HEK293 (cell line): ENCODE data around the gene PIK3R3.

Experiments used
- BCL11A ChIP-seq: fragments of 450-650 bp; formaldehyde crosslinking; IDR thresholded peaks from 2 replicates; pipeline ENCODE4 v1.5.1; 2016; ENCODE audit warnings: low read depth, missing biosample characterization, missing genetic modification characterization
- GLI4 ChIP-seq: fragments of 450-650 bp; formaldehyde crosslinking; IDR thresholded peaks from 2 replicates; pipeline ENCODE4 v1.5.1; 2016; ENCODE audit warnings: missing biosample characterization, missing genetic modification characterization
- KLF8 ChIP-seq: fragments of 450-650 bp; formaldehyde crosslinking; IDR thresholded peaks from 2 replicates; pipeline ENCODE4 v1.5.1; 2016; ENCODE audit warnings: missing biosample characterization, missing genetic modification characterization
- MYNN ChIP-seq: fragments of 450-650 bp; formaldehyde crosslinking; IDR thresholded peaks from 2 replicates; pipeline ENCODE4 v1.5.1; 2016; ENCODE audit warnings: missing biosample characterization, missing genetic modification characterization, borderline replicate concordance
- OVOL3 ChIP-seq: fragments of 450-650 bp; formaldehyde crosslinking; IDR thresholded peaks from 2 replicates; pipeline ENCODE4 v1.5.1; 2016; ENCODE audit warnings: missing biosample characterization, missing genetic modification characterization
- REPIN1 ChIP-seq: fragments of 450-650 bp; formaldehyde crosslinking; IDR thresholded peaks from 2 replicates; pipeline ENCODE4 v1.5.1; 2017; ENCODE audit warnings: missing biosample characterization, missing genetic modification characterization, low read depth
- SCRT2 ChIP-seq: fragments of 450-650 bp; formaldehyde crosslinking; IDR thresholded peaks from 2 replicates; pipeline ENCODE4 v1.5.1; 2016; ENCODE audit warnings: missing biosample characterization, missing genetic modification characterization
- TCF7L2 ChIP-seq: IDR thresholded peaks from 2 replicates; pipeline ENCODE4 v1.6.1; 2011; ENCODE audit warnings: low read depth, mild to moderate bottlenecking, inconsistent platforms, low read length, moderate library complexity, borderline replicate concordance
- TRIM28 ChIP-seq: IDR thresholded peaks from 2 replicates; pipeline ENCODE4 v1.6.1; 2011; ENCODE audit warnings: low read length, control low read depth, borderline replicate concordance
- WT1 ChIP-seq: fragments of 450-650 bp; formaldehyde crosslinking; IDR thresholded peaks from 2 replicates; pipeline ENCODE4 v1.5.1; 2016; ENCODE audit warnings: missing biosample characterization, missing genetic modification characterization
- ZBTB10 ChIP-seq: fragments of 450-650 bp; formaldehyde crosslinking; IDR thresholded peaks from 2 replicates; pipeline ENCODE4 v1.5.1; 2016; ENCODE audit warnings: missing biosample characterization, missing genetic modification characterization
- ZBTB7A ChIP-seq: fragments of 450-650 bp; formaldehyde crosslinking; IDR thresholded peaks from 2 replicates; pipeline ENCODE4 v1.5.1; 2016; ENCODE audit warnings: low read depth, missing biosample characterization, missing genetic modification characterization
- ZFP37 ChIP-seq: fragments of 450-650 bp; formaldehyde crosslinking; IDR thresholded peaks from 2 replicates; pipeline ENCODE4 v1.5.1; 2016; ENCODE audit warnings: missing biosample characterization, missing genetic modification characterization
- ZNF112 ChIP-seq: fragments of 450-650 bp; formaldehyde crosslinking; IDR thresholded peaks from 2 replicates; pipeline ENCODE4 v1.5.0; 2017; ENCODE audit warnings: missing biosample characterization, missing genetic modification characterization
- ZNF146 ChIP-seq: fragments of 450-650 bp; formaldehyde crosslinking; IDR thresholded peaks from 2 replicates; pipeline ENCODE4 v1.5.1; 2016; ENCODE audit warnings: missing biosample characterization, missing genetic modification characterization
- ZNF202 ChIP-seq: fragments of 450-650 bp; formaldehyde crosslinking; IDR thresholded peaks from 2 replicates; pipeline ENCODE4 v1.5.1; 2016; ENCODE audit warnings: missing biosample characterization, missing genetic modification characterization, borderline replicate concordance
- ZNF341 ChIP-seq: fragments of 450-650 bp; formaldehyde crosslinking; IDR thresholded peaks from 2 replicates; pipeline ENCODE4; 2016; ENCODE audit warnings: low read depth, missing biosample characterization, missing genetic modification characterization
- ZNF37A ChIP-seq: fragments of 450-650 bp; IDR thresholded peaks from 2 replicates; pipeline ENCODE4 v1.5.1; 2018; ENCODE audit warnings: missing biosample characterization, missing genetic modification characterization
- ZNF394 ChIP-seq: fragments of 450-650 bp; formaldehyde crosslinking; IDR thresholded peaks from 2 replicates; pipeline ENCODE4 v1.5.1; 2016; ENCODE audit warnings: missing biosample characterization, missing genetic modification characterization, mild to moderate bottlenecking, moderate library complexity, borderline replicate concordance
- ZNF510 ChIP-seq: fragments of 450-650 bp; formaldehyde crosslinking; IDR thresholded peaks from 2 replicates; pipeline ENCODE4 v1.5.1; 2018; ENCODE audit warnings: mild to moderate bottlenecking, missing genetic modification characterization, missing biosample characterization; ENCODE audit not compliant: insufficient replicate concordance
- ZNF596 ChIP-seq: fragments of 450-650 bp; IDR thresholded peaks from 2 replicates; pipeline ENCODE4 v1.5.0; 2018; ENCODE audit warnings: missing biosample characterization, mild to moderate bottlenecking, missing genetic modification characterization, moderate library complexity
- ZNF624 ChIP-seq: fragments of 450-650 bp; formaldehyde crosslinking; IDR thresholded peaks from 2 replicates; pipeline ENCODE4 v1.5.1; 2017; ENCODE audit warnings: missing biosample characterization, missing genetic modification characterization
- ZNF626 ChIP-seq: fragments of 450-650 bp; sonication (Bioruptor Pico); formaldehyde crosslinking; IDR thresholded peaks from 2 replicates; pipeline ENCODE4 v1.5.1; 2018; ENCODE audit warnings: missing biosample characterization, missing genetic modification characterization, inconsistent platforms
- ZSCAN16 ChIP-seq: fragments of 450-650 bp; formaldehyde crosslinking; IDR thresholded peaks from 2 replicates; pipeline ENCODE4 v1.5.1; 2016; ENCODE audit warnings: missing biosample characterization, missing genetic modification characterization
- ZSCAN23 ChIP-seq: fragments of 450-650 bp; formaldehyde crosslinking; IDR thresholded peaks from 2 replicates; pipeline ENCODE4 v1.5.1; 2016; ENCODE audit warnings: missing biosample characterization, missing genetic modification characterization
- ZSCAN5A ChIP-seq: fragments of 450-650 bp; formaldehyde crosslinking; IDR thresholded peaks from 2 replicates; pipeline ENCODE4 v1.5.1; 2016; ENCODE audit warnings: missing biosample characterization, missing genetic modification characterization
- TF ChIP-seq, protein P1 (sequence below): sonication (generic); formaldehyde crosslinking; IDR thresholded peaks from 2 replicates; pipeline ENCODE4 v1.8.1; 2022; ENCODE audit warnings: mild to moderate bottlenecking, moderate library complexity, missing genetic modification reagents
- TF ChIP-seq, protein P2 (sequence below): fragments of 450-650 bp; formaldehyde crosslinking; IDR thresholded peaks from 2 replicates; pipeline ENCODE4 v1.5.1; 2016; ENCODE audit warnings: missing biosample characterization, missing genetic modification characterization, borderline replicate concordance
- TF ChIP-seq, protein P3 (sequence below): fragments of 450-650 bp; formaldehyde crosslinking; IDR thresholded peaks from 2 replicates; pipeline ENCODE4 v1.5.1; 2016; ENCODE audit warnings: missing biosample characterization, missing genetic modification characterization

PIK3R3 gene

GRCh38 chr1:46132529-46133180 is at the start of gene PIK3R3 (continued):
- TF ChIP-seq ZSCAN5A (tag by site-specific recombination) (peak; percentile 94; the same call in 1 of the 2 replicates), WT1 (tag by site-specific recombination) (peak; percentile 85), ZNF596 (tag by site-specific recombination) (0 out of 2 replicates have a peak, but pooled peaks have one; percentile 34), ZBTB10 (peak; percentile 93), GLI4 (tag by site-specific recombination) (peak; percentile 60), BCL11A (tag by site-specific recombination) (peak; percentile 96), ZNF394 (peak; percentile 81), ZNF626 (no peak), ZNF112 (no peak), ZSCAN23 (tag by site-specific recombination) (peak; percentile 93), TRIM28 (peak; percentile 67; the same call in 1 of the 2 replicates), KLF8 (tag by site-specific recombination) (peak; percentile 99), ZNF202 (tag by site-specific recombination) (no peak), ZNF146 (tag by site-specific recombination) (peak; percentile 20; the same call in 1 of the 2 replicates), ZSCAN16 (tag by site-specific recombination) (no peak), ZBTB7A (peak; percentile 99), SCRT2 (tag by site-specific recombination) (peak; percentile 57), ZFP37 (tag by site-specific recombination) (peak; percentile 95), TCF7L2 (peak; percentile 58; the same call in 1 of the 2 replicates), ZNF624 (tag by site-specific recombination) (no peak), REPIN1 (peak; percentile 71), ZNF341 (tag by site-specific recombination) (peak; percentile 98), ZNF510 (no peak), OVOL3 (tag by site-specific recombination) (peak; percentile 83), MYNN (tag by site-specific recombination) (peak; percentile 70; the same call in 1 of the 2 replicates), ZNF37A (tag by site-specific recombination) (no peak)
- TF ChIP-seq, protein P1, sequence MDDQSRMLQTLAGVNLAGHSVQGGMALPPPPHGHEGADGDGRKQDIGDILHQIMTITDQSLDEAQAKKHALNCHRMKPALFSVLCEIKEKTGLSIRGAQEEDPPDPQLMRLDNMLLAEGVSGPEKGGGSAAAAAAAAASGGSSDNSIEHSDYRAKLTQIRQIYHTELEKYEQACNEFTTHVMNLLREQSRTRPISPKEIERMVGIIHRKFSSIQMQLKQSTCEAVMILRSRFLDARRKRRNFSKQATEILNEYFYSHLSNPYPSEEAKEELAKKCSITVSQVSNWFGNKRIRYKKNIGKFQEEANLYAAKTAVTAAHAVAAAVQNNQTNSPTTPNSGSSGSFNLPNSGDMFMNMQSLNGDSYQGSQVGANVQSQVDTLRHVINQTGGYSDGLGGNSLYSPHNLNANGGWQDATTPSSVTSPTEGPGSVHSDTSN (CRISPR knock-in tag): peak; percentile 76; the same call in 1 of the 2 replicates
- TF ChIP-seq, protein P2, sequence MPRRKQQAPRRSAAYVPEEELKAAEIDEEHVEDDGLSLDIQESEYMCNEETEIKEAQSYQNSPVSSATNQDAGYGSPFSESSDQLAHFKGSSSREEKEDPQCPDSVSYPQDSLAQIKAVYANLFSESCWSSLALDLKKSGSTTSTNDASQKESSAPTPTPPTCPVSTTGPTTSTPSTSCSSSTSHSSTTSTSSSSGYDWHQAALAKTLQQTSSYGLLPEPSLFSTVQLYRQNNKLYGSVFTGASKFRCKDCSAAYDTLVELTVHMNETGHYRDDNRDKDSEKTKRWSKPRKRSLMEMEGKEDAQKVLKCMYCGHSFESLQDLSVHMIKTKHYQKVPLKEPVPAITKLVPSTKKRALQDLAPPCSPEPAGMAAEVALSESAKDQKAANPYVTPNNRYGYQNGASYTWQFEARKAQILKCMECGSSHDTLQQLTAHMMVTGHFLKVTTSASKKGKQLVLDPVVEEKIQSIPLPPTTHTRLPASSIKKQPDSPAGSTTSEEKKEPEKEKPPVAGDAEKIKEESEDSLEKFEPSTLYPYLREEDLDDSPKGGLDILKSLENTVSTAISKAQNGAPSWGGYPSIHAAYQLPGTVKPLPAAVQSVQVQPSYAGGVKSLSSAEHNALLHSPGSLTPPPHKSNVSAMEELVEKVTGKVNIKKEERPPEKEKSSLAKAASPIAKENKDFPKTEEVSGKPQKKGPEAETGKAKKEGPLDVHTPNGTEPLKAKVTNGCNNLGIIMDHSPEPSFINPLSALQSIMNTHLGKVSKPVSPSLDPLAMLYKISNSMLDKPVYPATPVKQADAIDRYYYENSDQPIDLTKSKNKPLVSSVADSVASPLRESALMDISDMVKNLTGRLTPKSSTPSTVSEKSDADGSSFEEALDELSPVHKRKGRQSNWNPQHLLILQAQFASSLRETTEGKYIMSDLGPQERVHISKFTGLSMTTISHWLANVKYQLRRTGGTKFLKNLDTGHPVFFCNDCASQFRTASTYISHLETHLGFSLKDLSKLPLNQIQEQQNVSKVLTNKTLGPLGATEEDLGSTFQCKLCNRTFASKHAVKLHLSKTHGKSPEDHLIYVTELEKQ: 0 out of 2 replicates have a peak, but pooled peaks have one; percentile 71
- TF ChIP-seq, protein P3, sequence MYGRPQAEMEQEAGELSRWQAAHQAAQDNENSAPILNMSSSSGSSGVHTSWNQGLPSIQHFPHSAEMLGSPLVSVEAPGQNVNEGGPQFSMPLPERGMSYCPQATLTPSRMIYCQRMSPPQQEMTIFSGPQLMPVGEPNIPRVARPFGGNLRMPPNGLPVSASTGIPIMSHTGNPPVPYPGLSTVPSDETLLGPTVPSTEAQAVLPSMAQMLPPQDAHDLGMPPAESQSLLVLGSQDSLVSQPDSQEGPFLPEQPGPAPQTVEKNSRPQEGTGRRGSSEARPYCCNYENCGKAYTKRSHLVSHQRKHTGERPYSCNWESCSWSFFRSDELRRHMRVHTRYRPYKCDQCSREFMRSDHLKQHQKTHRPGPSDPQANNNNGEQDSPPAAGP (tag by site-specific recombination): peak; percentile 100
